SK-N-SH (cell line): ENCODE results near the gene MUC5B. TPM values are rescaled to one million over a fixed set of nuclear protein-coding genes. Genes with fewer than 3 reads are reported as not detected.

Experiments
- CTCF ChIA-PET: fragments of 300-600, 350-600 bp; formaldehyde crosslinking; extraction: SDS; loops from one replicate; lab custom pipeline; 2021; lab: Yijun Ruan, JAX
- POLR2A ChIA-PET: fragments of 350-600 bp; sonication (Branson Sonifier 250); formaldehyde crosslinking; extraction: SDS; loops from one replicate; lab custom pipeline; 2020; ENCODE audit warnings: antibody characterized with exemption, inconsistent platforms; lab: Yijun Ruan, JAX
- DNase-seq: peaks from one replicate; pipeline ENCODE4 v3.0.0; 2012
- H2AFZ ChIP-seq: fragments of 200-600 bp; sonication (generic); 2 replicates; pipeline ENCODE4 v1.8.1; 2016; ENCODE audit warnings: antibody characterized with exemption, mild to moderate bottlenecking, low read depth
- H3F3A ChIP-seq: fragments of 200-600 bp; sonication (generic); replicated peaks from 2 replicates; pipeline ENCODE3; 2016; ENCODE audit warnings: antibody characterized with exemption, mild to moderate bottlenecking; ENCODE audit not compliant: insufficient read depth
- H3K27ac ChIP-seq, 2 experiments: fragments of 200-500 bp in 1 of 2; fragments of 200-600 bp in 1 of 2; sonication (Bioruptor generic) in 1 of 2; sonication (generic), shearing (Covaris generic) in 1 of 2; 2 replicates each; pipeline versions ENCODE4 v1.5.1 to v1.6.1; 2014 to 2016; ENCODE audit warnings: low read depth in 2 of 2, inconsistent platforms in 1 of 2, low read length in 1 of 2, mild to moderate bottlenecking in 1 of 2, mixed read lengths in 1 of 2
- H3K27me3 ChIP-seq: fragments of 200-600 bp; sonication (generic), shearing (Covaris generic); 2 replicates; pipeline ENCODE4 v1.6.1; 2016; ENCODE audit warnings: mixed run types; ENCODE audit not compliant: insufficient read depth
- H3K36me3 ChIP-seq, 2 experiments: fragments of 200-500 bp in 1 of 2; fragments of 200-600 bp in 1 of 2; sonication (Bioruptor generic) in 1 of 2; sonication (generic) in 1 of 2; replicated peaks in 1 of 2; 2 replicates each; pipeline versions ENCODE3 to v1.5.1; 2014 to 2016; ENCODE audit warnings: low read length in 1 of 2, mild to moderate bottlenecking in 1 of 2; ENCODE audit not compliant: insufficient read depth in 2 of 2, control insufficient read depth in 1 of 2
- H3K4me1 ChIP-seq, 2 experiments: fragments of 200-500 bp in 1 of 2; fragments of 200-600 bp in 1 of 2; sonication (Bioruptor generic) in 1 of 2; sonication (generic), shearing (Covaris generic) in 1 of 2; 2 replicates each; pipeline versions ENCODE4 v1.5.1 to v1.6.1; 2014 to 2016; ENCODE audit warnings: low read depth in 1 of 2, low read length in 1 of 2, mixed run types in 1 of 2; ENCODE audit not compliant: insufficient read depth in 2 of 2, control insufficient read depth in 1 of 2
- H3K4me2 ChIP-seq: fragments of 200-600 bp; sonication (generic), shearing (Covaris generic); 2 replicates; pipeline ENCODE4 v1.6.1; 2017; ENCODE audit warnings: mixed run types
- H3K4me3 ChIP-seq, 2 experiments: fragments of 200-500 bp in 1 of 2; fragments of 200-600 bp in 1 of 2; sonication (Bioruptor generic) in 1 of 2; sonication (generic), shearing (Covaris generic) in 1 of 2; 2 replicates each; pipeline versions ENCODE4 v1.5.1 to v1.8.1; 2014 to 2016; ENCODE audit warnings: low read depth in 2 of 2, inconsistent platforms in 1 of 2, low read length in 1 of 2, mild to moderate bottlenecking in 1 of 2, mixed read lengths in 1 of 2, moderate library complexity in 1 of 2
- H3K79me2 ChIP-seq: fragments of 200-600 bp; sonication (generic); 2 replicates; pipeline ENCODE4 v1.8.1; 2017; ENCODE audit warnings: mild to moderate bottlenecking; ENCODE audit not compliant: insufficient read depth
- H3K9ac ChIP-seq: fragments of 200-600 bp; sonication (generic); 2 replicates; pipeline ENCODE4 v1.6.1; 2017; ENCODE audit warnings: mixed run types
- H3K9me2 ChIP-seq: fragments of 200-600 bp; sonication (generic); 2 replicates; pipeline ENCODE4 v1.6.1; 2017; ENCODE audit warnings: mixed run types
- H3K9me3 ChIP-seq: fragments of 200-600 bp; sonication (generic); 2 replicates; pipeline ENCODE4 v1.6.1; 2017; ENCODE audit warnings: mixed run types, mild to moderate bottlenecking, moderate library complexity
- H4K20me1 ChIP-seq: fragments of 200-600 bp; sonication (generic); 2 replicates; pipeline ENCODE4 v1.6.1; 2017; ENCODE audit warnings: mild to moderate bottlenecking, mixed run types; ENCODE audit not compliant: insufficient read depth
- ELF1 ChIP-seq: IDR thresholded peaks from 2 replicates; pipeline ENCODE4 v1.4.0; 2012
- EP300 ChIP-seq, 2 experiments: IDR thresholded peaks; 2 replicates each; pipeline versions ENCODE4 v1.4.0 to v1.6.1; 2012; ENCODE audit warnings: borderline replicate concordance in 1 of 2, low read depth in 1 of 2, low read length in 1 of 2
- FOXJ3 ChIP-seq: sonication (generic); formaldehyde crosslinking; IDR thresholded peaks from 2 replicates; pipeline ENCODE4 v1.5.1; 2020; ENCODE audit warnings: mild to moderate bottlenecking, missing genetic modification reagents
- FOXM1 ChIP-seq: IDR thresholded peaks from 2 replicates; pipeline ENCODE4 v1.4.0; 2012; ENCODE audit warnings: low read depth, mild to moderate bottlenecking
- GATA2 ChIP-seq: sonication (generic); formaldehyde crosslinking; IDR thresholded peaks from 2 replicates; pipeline ENCODE4 v1.5.0; 2020; ENCODE audit warnings: mild to moderate bottlenecking, missing genetic modification reagents
- IRF3 ChIP-seq: fragments of 150-350 bp; IDR thresholded peaks from 2 replicates; pipeline ENCODE4 v1.6.1; 2016; ENCODE audit warnings: mild to moderate bottlenecking, low read depth, low read length
- JUND ChIP-seq: IDR thresholded peaks from 2 replicates; pipeline ENCODE4 v1.4.0; 2012
- MXI1 ChIP-seq: IDR thresholded peaks from 2 replicates; pipeline ENCODE4 v1.6.1; 2012; ENCODE audit warnings: mild to moderate bottlenecking, low read depth, low read length, improper control_type of control experiment
- NFIC ChIP-seq: IDR thresholded peaks from 2 replicates; pipeline ENCODE4 v1.4.0; 2012; ENCODE audit warnings: borderline replicate concordance
- NRF1 ChIP-seq: IDR thresholded peaks from 2 replicates; pipeline ENCODE4 v1.6.1; 2012; ENCODE audit warnings: low read depth, mild to moderate bottlenecking, low read length
- POLR2AphosphoS5 ChIP-seq: IDR thresholded peaks from 2 replicates; pipeline ENCODE4 v1.6.1; 2012; ENCODE audit warnings: low read depth, low read length
- RCOR1 ChIP-seq: fragments of 150-350 bp; IDR thresholded peaks from 2 replicates; pipeline ENCODE4 v1.6.1; 2017; ENCODE audit warnings: antibody characterized with exemption, low read length
- RFX5 ChIP-seq: IDR thresholded peaks from 2 replicates; pipeline ENCODE4 v1.6.1; 2012; ENCODE audit warnings: mild to moderate bottlenecking, improper control_type of control experiment, low read length
- SMC3 ChIP-seq: IDR thresholded peaks from 2 replicates; pipeline ENCODE4 v1.6.1; 2012; ENCODE audit warnings: low read depth, low read length, improper control_type of control experiment
- TCF12 ChIP-seq: IDR thresholded peaks from 2 replicates; pipeline ENCODE4 v1.4.0; 2012
- TEAD4 ChIP-seq: IDR thresholded peaks from 2 replicates; pipeline ENCODE4 v1.4.0; 2012; ENCODE audit warnings: mild to moderate bottlenecking, borderline replicate concordance; ENCODE audit not compliant: insufficient read depth
- USF1 ChIP-seq: IDR thresholded peaks from 2 replicates; pipeline ENCODE4 v1.4.0; 2012; ENCODE audit warnings: low read depth, borderline replicate concordance
- USF2 ChIP-seq: fragments of 150-350 bp; IDR thresholded peaks from 2 replicates; pipeline ENCODE4 v1.6.1; 2017; ENCODE audit warnings: antibody characterized with exemption, low read length, low read depth, borderline replicate concordance
- WGBS: methylation state at CpG from one replicate; pipeline ENCODE4 v1.1.6; 2017; ENCODE audit warnings: low lambda C conversion rate; 5-methylcytosine and 5-hydroxymethylcytosine counted together
- polyA plus RNA-seq, 3 experiments: library from polyadenylated mRNA; depleted of rRNA; stranded (reverse); fragments of >200 nt; gene quantifications; 2 replicates each; pipeline ENCODE4 v1.2.3, GENCODE V29; 2012
- TF ChIP-seq, protein P1 (sequence below): IDR thresholded peaks from 2 replicates; pipeline ENCODE4 v1.6.1; 2012; ENCODE audit warnings: mild to moderate bottlenecking, low read depth, low read length, moderate library complexity

The MUC5B gene
- polyA plus RNA-seq, 1 of the 3 experiments (the other 2 are of a cell fraction): not detected

- H3K9ac ChIP-seq: no peak overlapping the region
- H2AFZ ChIP-seq: no peak overlapping the region
- H3K36me3 ChIP-seq: peaks cover 0 to 67% of the 10 kb centered on the region in 2 experiments
- H4K20me1 ChIP-seq: no peaks in the 10 kb centered on the region
- H3K27me3 ChIP-seq: no peaks in the 10 kb centered on the region
- H3K9me3 ChIP-seq: no peaks in the 10 kb centered on the region
- H3K4me2 ChIP-seq: no peak overlapping the region
- H3K9me2 ChIP-seq: no peaks in the 10 kb centered on the region
- DNase-seq: no peak
- no peaks in the 10 kb centered on the region for H3K79me2 ChIP-seq
- peaks cover 3% of the 10 kb centered on the region for H3F3A ChIP-seq
- TF ChIP-seq NFIC (no peak), RFX5 (no peak), POLR2AphosphoS5 (no peak), NRF1 (no peak), SMC3 (no peak), FOXM1 (no peak), ELF1 (no peak), TCF12 (no peak)
- TF ChIP-seq, protein P1, sequence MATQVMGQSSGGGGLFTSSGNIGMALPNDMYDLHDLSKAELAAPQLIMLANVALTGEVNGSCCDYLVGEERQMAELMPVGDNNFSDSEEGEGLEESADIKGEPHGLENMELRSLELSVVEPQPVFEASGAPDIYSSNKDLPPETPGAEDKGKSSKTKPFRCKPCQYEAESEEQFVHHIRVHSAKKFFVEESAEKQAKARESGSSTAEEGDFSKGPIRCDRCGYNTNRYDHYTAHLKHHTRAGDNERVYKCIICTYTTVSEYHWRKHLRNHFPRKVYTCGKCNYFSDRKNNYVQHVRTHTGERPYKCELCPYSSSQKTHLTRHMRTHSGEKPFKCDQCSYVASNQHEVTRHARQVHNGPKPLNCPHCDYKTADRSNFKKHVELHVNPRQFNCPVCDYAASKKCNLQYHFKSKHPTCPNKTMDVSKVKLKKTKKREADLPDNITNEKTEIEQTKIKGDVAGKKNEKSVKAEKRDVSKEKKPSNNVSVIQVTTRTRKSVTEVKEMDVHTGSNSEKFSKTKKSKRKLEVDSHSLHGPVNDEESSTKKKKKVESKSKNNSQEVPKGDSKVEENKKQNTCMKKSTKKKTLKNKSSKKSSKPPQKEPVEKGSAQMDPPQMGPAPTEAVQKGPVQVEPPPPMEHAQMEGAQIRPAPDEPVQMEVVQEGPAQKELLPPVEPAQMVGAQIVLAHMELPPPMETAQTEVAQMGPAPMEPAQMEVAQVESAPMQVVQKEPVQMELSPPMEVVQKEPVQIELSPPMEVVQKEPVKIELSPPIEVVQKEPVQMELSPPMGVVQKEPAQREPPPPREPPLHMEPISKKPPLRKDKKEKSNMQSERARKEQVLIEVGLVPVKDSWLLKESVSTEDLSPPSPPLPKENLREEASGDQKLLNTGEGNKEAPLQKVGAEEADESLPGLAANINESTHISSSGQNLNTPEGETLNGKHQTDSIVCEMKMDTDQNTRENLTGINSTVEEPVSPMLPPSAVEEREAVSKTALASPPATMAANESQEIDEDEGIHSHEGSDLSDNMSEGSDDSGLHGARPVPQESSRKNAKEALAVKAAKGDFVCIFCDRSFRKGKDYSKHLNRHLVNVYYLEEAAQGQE: no peak
- H3K4me1 ChIP-seq: peaks cover 0 to 16% of the 10 kb centered on the region in 2 experiments; a peak in 1 of 4 replicates
- ChIA-PET POLR2A (no interaction called here), CTCF (interaction anchor here (0.6 to 2.0 kb wide), 4 partner anchors 50 to 236 kb away, joined by 3 to 6 read pairs (median 3); no protein-coding TSS in a partner anchor)
- 95% methylated on average over 32 of the region's 46 CpGs for WGBS
- no peak overlapping the region for H3K27ac ChIP-seq
- H3K4me3 ChIP-seq: no peak overlapping the region
These were observed 57.5 kb downstream of the MUC5B start for GRCh38 chr11:1280116-1281035.

- no peak overlapping the region for H2AFZ ChIP-seq
- no peak overlapping the region for H3K4me2 ChIP-seq
- H3K4me3 ChIP-seq: no peak overlapping the region
- H3K9ac ChIP-seq: no peak overlapping the region
- 88% methylated on average over 24 of the region's 33 CpGs for WGBS
- ChIA-PET POLR2A (no interaction called here), CTCF (interaction anchor here (1.3 to 2.0 kb wide), 3 partner anchors 78 to 235 kb away, joined by 3 to 6 read pairs (median 3); no protein-coding TSS in a partner anchor)
- H3K79me2 ChIP-seq: no peaks in the 10 kb centered on the region
- peaks cover 0 to 6% of the 10 kb centered on the region in 2 experiments; a peak in 1 of 4 replicates for H3K4me1 ChIP-seq
- peaks cover 3% of the 10 kb centered on the region for H3F3A ChIP-seq
- no peaks in the 10 kb centered on the region for H3K9me2 ChIP-seq
- H3K27ac ChIP-seq: no peak overlapping the region; a peak in 1 of 4 replicates
- peaks cover 0 to 68% of the 10 kb centered on the region in 2 experiments for H3K36me3 ChIP-seq
- no peak for DNase-seq
- H3K9me3 ChIP-seq: no peaks in the 10 kb centered on the region
- H3K27me3 ChIP-seq: no peaks in the 10 kb centered on the region
- no peaks in the 10 kb centered on the region for H4K20me1 ChIP-seq
- TF ChIP-seq GATA2 (CRISPR knock-in tag) (no peak), EP300 (IDR thresholded peaks at IDR 0.05; ENCODE audit: borderline replicate concordance in 1 of 2, low read depth in 1 of 2, low read length in 1 of 2) (no peak), RFX5 (no peak), RCOR1 (no peak), TCF12 (no peak), TEAD4 (no peak), USF1 (no peak), USF2 (no peak), MXI1 (no peak), JUND (no peak), POLR2AphosphoS5 (no peak), FOXJ3 (CRISPR knock-in tag) (no peak), FOXM1 (no peak), IRF3 (no peak)
These were observed 58.6 kb downstream of the MUC5B start for GRCh38 chr11:1281326-1281973.
